NCI-H2227 (cell line): Measurements from ENCODE around the gene PTGS1.
"Not testable (repeated sequence)": the region's sequence is repeated elsewhere in the genome, so short reads cannot be mapped to it uniquely, and the experiment has no call there.

Experiments used
- DNase-seq: peaks from one replicate; lab custom pipeline; 2025; ENCODE audit not compliant: unreplicated experiment; lab: John Stamatoyannopoulos, UW

PTGS1 gene

DNA sequence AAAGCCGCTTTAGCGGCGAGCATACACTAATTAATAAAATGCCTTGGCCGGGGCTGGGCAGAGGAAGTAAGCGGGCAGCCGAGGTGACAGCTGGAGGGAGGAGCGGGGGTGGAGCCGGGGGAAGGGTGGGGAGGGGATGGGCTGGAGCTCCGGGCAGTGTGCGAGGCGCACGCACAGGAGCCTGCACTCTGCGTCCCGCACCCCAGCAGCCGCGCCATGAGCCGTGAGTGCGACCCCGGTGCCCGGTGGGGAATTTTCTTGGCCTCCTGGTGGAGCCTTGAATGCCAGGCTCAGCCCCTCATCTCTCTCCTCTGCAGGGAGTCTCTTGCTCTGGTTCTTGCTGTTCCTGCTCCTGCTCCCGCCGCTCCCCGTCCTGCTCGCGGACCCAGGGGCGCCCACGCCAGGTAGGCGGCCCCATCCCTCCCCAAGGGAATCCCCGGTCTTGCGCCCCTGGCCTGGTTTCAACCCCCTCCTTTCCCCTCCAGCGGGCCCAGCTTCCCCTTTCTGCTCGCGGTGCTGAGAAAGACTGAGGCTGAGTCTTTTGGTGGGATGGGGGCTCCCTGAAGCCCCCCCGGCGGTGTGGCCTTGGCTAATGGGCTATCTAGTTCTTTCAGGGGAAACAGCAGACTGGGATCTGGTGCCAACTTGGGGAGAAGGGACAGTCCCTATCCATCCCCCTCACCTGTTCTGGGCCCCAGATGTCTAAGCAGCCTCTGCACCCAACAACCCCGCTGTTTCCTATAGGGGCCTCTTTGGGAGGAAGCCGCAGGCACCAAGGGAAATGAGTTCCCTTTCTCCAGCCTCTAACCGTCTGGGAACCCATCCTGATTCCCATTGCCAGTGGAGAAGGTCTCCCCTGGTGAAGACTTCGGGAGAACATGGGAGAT, at the start of gene PTGS1:
PTGS1 (plus strand) TSS at position 156 of the 887 bp plus-strand sequence; CDS start at position 217, 61 bp downstream.
- DNase-seq: peak; percentile 25

DNA sequence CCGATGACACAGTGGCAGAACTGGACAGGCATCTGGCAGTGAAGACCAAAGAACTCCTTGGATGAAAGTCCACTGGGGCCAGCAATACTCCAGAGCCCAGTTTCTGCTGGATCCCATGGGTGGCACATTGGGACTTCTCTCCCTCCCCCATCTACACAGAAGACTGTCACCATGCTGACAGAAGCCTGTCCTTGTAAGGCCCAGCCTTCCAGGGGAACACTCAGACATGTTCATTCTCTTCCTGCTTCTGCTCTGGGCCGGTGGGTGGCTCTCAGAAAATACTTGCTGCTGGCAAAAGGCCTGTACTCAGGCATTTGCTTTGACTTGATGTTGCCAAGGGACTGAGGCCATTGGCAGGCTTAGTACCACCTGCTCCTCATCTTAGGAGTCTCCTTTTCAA, 48.3 kb upstream of the PTGS1 start:
- DNase-seq: no peak

DNA sequence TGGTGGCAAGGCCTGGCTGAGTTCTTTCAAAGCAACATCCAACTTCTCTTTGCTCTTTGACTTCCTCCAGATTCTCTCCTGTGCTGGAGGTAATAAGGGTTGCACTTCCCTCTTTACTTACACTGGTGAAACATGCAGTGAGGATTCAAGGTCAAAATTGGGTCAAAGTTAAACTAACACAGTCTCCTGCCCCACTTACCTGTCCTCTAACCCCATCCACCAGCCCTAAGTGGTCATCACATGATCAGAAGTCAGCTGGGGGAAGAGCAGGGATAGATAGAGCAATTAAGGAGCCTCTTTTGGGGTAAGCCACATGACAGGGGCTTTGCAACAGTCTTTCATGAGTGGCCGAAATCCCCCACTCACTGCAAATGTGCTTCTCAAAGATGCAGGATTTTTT, 46.2 kb upstream of the PTGS1 start:
- not testable (repeated sequence) for DNase-seq

DNA sequence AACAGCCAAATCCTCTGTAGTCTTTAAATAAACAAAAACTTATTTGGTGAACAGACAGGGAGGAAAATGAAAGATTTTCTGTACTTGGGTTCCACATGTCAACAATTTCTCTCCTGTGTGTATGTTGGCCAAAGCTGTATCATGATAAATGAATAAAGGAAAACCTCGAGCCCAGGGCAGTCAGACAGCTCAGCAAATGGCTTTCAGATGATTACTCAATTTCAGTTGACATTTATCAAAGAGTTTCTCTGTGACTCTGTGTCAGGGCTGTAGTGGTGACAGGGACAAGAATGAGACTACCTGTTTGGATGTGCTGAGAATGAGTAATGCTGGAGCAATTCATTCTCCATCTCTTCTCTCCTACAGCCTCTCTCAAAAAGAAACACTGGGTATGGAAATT, 45.7 kb upstream of the PTGS1 start:
- no peak for DNase-seq

DNA sequence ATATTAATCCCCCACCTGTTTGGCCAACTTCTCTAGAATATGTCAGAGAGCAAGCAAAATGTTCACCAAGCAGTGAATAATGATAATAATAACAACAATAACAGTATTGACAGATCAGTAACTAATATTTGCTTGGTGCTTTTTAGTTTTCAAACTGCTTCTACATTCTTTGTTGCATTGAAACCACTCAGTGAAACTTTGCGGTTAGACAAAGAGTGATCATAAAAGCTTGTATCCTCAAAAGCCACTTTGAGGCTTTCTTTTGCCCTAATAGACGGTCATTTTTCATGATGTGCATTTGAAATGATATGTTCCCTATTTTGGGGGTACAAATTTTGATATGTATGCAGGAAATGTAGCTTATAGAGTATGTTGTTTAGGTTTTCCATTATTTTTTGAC, 43.6 kb upstream of the PTGS1 start:
- DNase-seq: no peak

DNA sequence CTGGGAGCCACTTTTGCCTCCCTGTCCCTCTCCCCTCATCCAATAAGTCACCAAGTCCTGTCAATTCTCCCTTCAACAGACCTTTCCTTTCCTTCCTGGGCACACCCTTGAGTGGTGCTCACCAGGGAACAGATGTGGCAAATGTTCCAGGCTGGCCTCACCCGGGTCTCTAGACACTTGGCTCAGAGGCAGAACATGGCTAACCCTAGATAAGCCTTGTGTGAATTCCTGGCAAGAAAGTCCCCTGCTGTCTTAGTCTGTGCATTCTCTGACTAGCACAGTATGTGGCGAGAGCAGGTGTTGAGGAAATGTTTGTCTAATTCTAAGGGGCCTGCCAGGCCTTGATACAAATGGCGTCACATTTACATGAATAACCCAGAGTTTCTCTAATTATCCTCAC, 41.2 kb upstream of the PTGS1 start:
- no peak for DNase-seq

DNA sequence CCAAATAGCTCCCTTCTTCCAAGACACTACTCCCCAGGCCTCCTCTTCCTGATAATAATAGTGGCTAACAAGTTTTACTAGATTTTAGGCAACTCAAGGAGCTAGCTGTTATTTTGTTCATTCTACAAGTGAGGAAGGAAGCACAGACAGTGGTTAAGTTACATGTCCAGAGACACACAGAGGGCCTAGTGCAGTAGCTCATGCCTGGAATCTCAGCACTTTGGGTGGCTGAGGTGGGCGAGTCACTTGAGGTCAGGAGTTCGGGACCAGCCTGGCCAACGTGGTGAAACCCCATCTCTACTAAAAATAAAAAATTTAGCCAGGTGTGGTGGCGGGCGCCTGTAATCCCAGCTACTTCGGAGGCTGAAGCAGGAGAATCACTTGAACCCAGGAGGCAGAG, 40.4 kb upstream of the PTGS1 start:
- not testable (repeated sequence) for DNase-seq

DNA sequence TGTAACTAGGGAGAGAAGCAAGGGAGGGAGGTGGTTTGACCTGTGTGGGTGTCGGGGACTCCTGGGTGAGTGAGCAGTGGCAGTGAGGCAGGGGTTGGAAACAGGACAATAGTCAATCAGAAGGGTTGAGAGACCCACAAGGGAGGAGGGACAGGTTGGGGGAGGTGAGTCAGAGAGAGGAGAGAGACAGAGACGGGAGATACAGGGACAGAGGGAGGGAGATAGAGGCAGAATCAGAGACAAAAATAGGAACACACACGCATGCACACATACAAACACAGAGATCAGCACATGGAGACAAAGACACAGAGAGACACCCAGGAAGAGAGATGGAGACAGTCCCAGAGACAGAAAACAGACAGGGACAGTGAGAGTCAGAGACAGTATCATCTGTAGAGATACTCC, 39.3 kb upstream of the PTGS1 start:
- no peak for DNase-seq

DNA sequence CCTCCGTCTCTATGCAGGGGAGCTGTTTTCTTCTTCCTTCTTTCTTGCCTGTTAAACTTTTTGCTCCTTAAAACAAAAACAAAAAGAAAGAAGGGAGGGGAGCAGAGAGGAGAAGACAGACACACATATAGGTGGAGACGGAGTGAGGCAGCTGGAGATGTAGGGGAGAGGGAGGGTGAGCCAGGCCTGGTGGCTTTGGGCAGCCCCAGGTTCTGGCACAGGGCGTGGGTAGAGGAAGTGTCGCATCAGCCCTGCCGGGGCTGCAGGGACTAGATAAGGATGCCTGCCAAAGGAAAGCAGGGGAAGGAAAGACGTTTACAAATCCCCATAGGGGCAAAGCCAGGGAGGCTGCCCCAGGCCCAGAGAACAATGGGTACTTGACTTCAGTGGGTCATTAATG, 38.7 kb upstream of the PTGS1 start:
- DNase-seq: no peak

DNA sequence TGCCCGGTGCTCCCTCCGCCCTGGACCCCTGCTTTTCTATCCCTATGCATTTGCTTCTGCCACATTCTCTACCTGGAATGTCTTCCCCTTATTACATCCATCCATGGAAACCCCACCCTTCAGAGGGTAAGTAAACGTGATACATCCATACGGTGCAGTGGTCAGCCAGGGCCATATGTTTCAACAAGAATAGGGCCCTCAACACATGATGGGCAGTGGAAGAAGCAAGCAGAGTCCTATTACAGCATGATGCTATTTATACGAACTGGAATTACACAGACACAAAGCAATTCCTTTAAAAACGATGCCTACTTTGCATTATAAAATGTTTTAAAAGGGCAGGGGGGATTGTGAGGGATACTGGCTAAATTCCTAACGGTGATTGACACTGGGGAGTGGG, 38.2 kb upstream of the PTGS1 start:
- no peak for DNase-seq

DNA sequence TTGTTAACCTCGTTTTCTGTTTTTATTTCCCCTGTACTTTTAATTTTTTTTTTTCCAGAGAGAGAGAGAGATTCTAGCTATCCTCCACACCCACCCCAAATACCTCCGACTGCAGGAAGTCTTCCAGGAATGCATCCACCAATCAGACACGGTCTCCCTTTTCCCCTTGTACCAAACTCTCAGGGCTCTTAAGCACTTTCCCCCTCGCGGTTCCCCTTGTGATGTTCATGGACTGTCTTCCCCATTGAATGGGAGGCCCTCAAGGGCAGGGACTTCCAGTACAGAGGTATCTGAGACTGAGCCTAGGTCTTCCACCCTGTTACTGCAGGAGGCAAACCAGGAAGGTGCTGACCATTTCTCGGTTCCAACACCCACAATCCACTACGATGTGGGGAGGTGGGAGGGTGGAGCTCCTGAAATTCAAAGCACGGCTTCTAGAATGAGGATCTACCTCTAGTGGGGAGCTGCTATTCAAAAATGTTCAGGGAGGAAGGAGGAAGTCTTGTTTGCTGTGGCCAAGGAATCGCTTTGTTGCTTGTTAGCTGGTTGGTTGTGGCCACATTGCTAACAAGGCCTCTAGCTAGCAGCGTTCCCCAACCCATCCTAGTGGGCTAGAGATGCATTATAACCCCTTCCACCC, 37.5 kb upstream of the PTGS1 start:
- DNase-seq: no peak

DNA sequence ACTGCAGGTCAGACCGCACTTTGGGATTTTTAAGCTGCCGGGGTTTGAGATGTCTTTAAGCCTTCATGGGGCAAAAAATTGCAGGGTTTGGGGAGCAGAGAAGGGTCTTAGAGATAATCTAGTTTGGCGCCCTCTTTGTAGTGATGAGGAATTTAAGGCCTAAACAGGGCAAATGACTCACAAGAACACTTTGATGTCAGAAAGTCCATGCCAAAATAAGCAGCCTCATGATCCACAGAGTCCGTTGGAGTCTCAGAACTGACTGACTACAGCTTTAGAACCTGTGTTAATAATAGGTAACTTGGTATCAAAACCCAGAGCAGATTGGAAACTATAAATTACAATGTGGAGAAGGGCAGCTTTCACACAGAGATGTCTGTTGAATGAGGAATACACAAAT, 35.9 kb upstream of the PTGS1 start:
- DNase-seq: no peak

DNA sequence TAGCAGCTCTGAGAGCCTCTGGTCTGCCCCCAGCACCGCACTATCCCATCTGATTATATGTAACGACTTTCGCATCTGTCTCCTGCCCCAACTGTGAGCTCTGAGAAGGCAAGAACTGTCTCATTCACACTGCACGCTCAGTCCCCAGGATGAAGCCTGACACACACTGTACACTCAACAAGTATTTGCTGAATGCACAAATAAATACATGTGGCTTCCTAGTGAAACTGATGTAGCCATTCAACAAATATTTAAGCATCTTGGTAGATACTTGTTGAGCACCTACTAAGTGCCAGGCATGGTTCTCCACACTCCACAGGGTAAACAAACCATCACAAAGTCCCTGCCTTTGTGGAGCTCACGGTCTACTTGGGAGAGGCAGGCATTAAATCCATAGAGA, 34.6 kb upstream of the PTGS1 start:
- no peak for DNase-seq

DNA sequence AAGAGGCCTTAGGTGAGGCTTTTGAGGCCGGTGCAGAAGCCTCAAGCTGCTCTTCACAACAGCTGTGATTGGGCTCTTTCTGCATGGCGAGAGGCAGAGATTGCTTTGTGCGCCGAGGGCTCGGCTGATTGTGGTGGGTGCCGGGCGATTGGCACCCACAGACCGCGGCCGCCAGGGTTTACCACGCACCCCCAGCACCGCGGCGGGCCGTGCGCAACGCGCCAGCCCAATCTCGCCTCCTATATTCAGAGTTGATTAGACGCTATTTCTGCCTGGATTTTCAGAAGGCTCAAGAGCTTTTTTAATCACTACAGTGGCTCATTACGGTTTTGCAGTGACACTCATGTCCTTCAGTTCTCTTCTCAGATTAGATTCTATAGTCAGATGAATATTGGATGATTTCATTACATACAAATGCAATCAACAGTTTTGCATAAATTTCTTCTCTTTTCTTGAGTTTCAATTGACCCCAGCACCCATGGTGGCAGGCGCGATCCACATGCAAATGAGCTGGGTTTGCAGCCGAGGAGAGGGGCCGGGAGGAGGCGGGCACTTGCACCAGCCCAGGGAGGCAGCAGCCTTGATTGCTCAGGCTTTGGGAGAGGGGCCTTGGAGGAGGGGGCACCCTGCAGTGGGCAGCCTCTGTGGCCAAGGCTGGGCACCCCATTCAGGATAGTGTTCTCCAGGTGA, 33.8 kb upstream of the PTGS1 start:
- DNase-seq: no peak

DNA sequence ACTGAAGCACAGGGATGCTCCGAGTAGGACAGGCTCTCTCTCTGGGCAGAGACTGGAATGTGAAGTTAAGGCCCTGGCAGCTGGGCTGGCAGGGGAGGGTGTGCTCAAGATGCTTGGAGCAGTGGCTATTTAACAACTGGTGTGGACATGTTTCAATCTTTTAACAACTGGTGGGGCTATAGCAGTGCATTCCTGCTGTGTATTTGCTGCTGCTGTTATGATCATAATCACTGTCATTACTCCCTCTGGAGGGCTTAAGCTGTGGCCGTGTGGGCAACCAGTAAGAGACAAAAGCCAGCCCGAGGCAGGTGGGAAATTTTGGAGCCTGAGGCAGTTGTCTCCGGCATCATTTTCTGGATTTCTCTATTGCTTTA, 33.3 kb upstream of the PTGS1 start:
- peak; percentile 64 for DNase-seq

DNA sequence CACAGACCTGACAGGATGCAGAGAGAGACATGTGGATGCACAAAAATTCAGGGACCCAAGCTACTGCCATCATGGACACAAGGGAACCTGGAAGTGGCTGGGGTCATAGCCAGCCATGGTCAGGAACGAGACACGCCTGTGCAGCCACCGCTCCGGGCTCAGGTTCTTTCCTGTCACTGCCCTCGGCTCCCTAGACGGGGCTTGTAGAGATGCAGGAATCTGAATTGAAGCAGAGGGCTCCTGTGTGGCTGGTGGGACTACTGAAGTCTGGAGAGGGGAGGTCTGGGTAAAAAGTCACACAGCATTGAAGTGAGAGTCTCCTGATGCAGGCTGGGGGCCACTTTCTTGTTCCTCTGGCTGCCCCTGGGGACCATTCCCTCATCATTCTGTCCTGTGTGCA, 32.3 kb upstream of the PTGS1 start:
- DNase-seq: no peak

DNA sequence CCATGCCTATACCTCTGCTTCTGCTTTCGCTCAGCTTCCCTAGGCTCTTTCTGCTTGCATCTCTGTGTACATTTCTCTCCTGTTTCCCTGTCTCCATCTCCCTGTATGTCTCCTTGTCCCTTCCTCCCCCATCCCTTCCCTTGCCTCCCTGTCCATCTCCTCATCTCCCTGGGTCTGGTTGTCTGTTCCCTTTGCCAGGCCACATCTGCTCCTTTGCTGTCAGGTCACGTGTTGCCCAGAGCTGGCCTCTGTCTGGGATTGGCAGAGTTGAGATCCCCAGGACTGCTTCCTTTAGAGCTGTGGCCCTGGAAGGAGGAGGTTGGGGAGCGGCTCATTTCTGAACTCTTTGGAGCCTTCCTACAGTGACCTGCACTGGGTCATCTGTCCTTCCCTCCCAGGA, 31.8 kb upstream of the PTGS1 start:
- DNase-seq: no peak

DNA sequence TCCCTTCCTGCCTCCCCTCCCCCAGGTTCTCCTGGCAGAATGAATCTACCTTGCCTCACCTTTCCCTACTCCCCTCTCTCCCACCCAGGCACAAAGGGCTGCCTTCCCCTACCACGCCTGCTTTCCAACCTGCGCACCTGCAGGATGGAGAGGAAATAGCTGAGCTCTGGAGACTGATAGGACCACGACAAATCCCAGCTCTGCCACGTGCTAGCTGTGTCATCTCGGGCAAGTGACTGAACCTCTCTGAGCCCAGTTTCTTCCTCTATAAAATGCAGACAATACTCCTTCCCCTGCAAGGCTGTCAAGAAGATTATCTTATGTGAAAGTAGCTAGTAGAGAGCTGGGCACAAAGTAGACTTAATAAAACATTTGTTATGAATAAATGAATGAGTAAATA, 31.2 kb upstream of the PTGS1 start:
- DNase-seq: no peak

DNA sequence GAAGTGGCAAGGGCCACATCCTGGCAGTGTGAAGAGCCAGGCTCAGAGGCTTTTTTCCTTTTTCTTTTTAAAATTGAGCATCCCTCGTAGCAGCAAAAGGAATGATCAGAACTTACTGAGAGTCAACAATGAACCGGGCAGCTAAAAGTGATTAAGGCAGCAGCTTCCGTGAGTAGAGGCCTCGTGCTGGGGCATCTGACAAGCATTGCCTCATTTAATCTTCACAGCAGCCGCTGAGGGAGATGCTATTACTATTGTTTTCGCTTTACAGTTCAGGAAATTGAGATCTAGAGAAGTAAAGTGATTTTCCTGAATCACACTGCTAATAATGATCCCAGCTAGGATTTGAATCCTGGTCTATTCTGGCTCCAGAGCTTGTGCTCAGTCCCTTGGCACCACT, 30.7 kb upstream of the PTGS1 start:
- DNase-seq: no peak

DNA sequence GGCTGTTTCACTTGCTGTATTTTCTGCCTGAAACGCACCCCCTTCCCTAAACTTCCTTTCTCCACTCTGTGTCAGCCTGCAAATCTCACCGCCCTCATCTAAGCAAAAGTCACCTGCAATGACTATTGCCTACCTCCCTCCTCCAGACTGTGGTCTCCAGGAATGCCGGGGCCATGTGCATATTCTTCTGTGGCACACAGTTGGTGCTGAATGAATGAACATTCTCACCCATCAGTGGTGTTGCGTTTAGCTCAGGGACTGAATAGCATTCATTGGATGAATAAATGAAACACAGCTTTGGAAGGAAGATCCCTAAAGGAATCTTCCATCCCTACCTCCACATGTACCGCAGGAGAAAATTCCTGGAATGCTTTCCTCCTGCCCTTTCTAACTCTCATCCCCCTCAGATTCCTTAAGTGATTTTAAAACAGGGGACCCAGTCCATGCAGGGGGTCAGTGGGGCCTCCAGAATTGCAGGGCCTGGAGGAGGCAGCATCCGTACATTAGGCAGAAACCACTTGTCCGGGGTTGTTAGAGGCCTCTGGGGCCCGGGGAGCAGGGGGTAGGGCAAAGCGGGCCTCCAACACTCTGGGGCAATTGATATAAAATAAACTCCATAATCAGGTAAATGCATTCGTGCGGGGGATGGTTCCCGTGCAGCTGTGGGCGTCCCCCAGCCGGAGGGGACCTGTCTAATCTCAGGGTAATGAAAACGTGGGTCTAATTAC, 28.3 kb upstream of the PTGS1 start:
- DNase-seq: no peak
